Breast epithelium (tissue), 3 donors: ENCODE data around the gene HELZ2.

Source experiments
- CTCF ChIP-seq, 3 donors: fragments of 450-650 bp; IDR thresholded peaks; one replicate each; pipeline ENCODE4 v1.5.1; 2016 to 2017; ENCODE audit warnings: antibody characterized with exemption in 3 of 3, mild to moderate bottlenecking in 3 of 3, moderate library complexity in 3 of 3
- POLR2A ChIP-seq: fragments of 450-650 bp; IDR thresholded peaks from one replicate; pipeline ENCODE4 v1.6.1; 2016; ENCODE audit warnings: antibody characterized with exemption, mild to moderate bottlenecking, moderate library complexity
- POLR2AphosphoS5 ChIP-seq, 3 donors: sonication (generic); formaldehyde crosslinking; IDR thresholded peaks; one replicate each; pipeline ENCODE4 v1.6.1; 2017; ENCODE audit warnings: antibody characterized with exemption in 3 of 3

- TF ChIP-seq CTCF (IDR thresholded peaks at IDR 0.05) = no peak
- no peak for TF ChIP-seq POLR2A
- no peak for TF ChIP-seq POLR2AphosphoS5 (IDR thresholded peaks at IDR 0.05)
These were observed 28.2 kb downstream of the HELZ2 start for GRCh38 chr20:63545814-63546213.
